ENCODE data around the gene DGAT2L6. TPM values are rescaled to one million over a fixed set of nuclear protein-coding genes. Genes with fewer than 3 reads are reported as not detected.

DGAT2L6 gene
- total RNA-seq, 1 experiment from 2014 or later = not detected

DNA sequence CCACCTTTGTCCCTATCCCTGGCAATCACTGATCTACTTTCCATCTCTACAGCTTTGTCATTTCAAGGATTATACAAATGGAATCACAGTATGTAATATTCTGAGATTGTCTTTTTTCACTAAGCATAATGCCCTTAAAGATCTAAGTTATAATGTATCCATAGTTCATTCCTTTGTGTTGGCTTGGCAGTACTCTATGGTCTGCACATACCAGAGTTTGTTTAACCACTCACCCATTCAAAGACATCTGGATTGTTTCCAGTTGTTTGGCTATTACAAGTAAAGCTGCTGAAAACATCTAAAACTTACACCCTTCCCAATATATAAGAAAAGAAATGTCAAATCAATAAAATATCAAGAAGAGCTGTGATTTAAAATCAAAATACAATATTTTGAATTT, 31.2 kb downstream of the DGAT2L6 start:
- Histone ChIP-seq H3K23me2 (ENCODE audit: insufficient read length, low read depth, low read length, poor library complexity, severe bottlenecking) (no peaks in the 10 kb centered on the region), H3K4me1 (ENCODE audit: insufficient read depth, low read length) (no peaks in the 10 kb centered on the region), H3K56ac (ENCODE audit: insufficient read length, low read depth, low read length) (no peak overlapping the region), H2BK20ac (ENCODE audit: low read depth, low read length, poor library complexity, severe bottlenecking) (no peak overlapping the region), H4K20me1 (ENCODE audit: control insufficient read depth, insufficient read depth, insufficient read length) (no peaks in the 10 kb centered on the region), H2BK120ac (ENCODE audit: low read depth, low read length, poor library complexity, severe bottlenecking) (no peak overlapping the region), H2BK15ac (ENCODE audit: low read depth, low read length) (no peak overlapping the region), H3K27ac (ENCODE audit: insufficient read length, low read depth, low read length) (no peak overlapping the region), H3K4me2 (ENCODE audit: insufficient read depth, insufficient read length, low read length) (no peak overlapping the region), H3K27me3 (ENCODE audit: insufficient read depth, low read length) (no peaks in the 10 kb centered on the region), H3K14ac (ENCODE audit: insufficient read depth, low read length) (no peak overlapping the region), H3K9me3 (ENCODE audit: control insufficient read depth, low read depth, low read length) (peaks cover 13% of the 10 kb centered on the region), H3K79me1 (ENCODE audit: insufficient read depth, low read depth, low read length, poor library complexity, severe bottlenecking) (no peaks in the 10 kb centered on the region), H3K79me2 (ENCODE audit: insufficient read depth, low read length) (no peaks in the 10 kb centered on the region), H3K4ac (ENCODE audit: low read depth, low read length) (no peak overlapping the region), H3K23ac (ENCODE audit: insufficient read length, low read depth, low read length) (no peak overlapping the region), H3K9ac (ENCODE audit: extremely low read depth, insufficient read length, low read length) (no peak overlapping the region), H3T11ph (ENCODE audit: low read length) (no peak overlapping the region), H3K18ac (ENCODE audit: insufficient read length, low read depth, low read length) (no peak overlapping the region), H4K91ac (ENCODE audit: insufficient read length, low read depth, low read length) (no peak overlapping the region), H4K5ac (ENCODE audit: insufficient read length, low read depth, low read length) (no peak overlapping the region), H2AFZ (ENCODE audit: low read length) (no peak overlapping the region), H2AK5ac (ENCODE audit: insufficient read length, low read length) (no peak overlapping the region), H2BK5ac (ENCODE audit: insufficient read length, low read length) (no peak overlapping the region), H2BK12ac (ENCODE audit: insufficient read length, low read depth, low read length) (no peak overlapping the region), H4K8ac (replicated peaks; ENCODE audit: insufficient read length, low read depth, low read length) (no peak overlapping the region)
- peaks cover 0 to 3% (median 2%) of the 10 kb centered on the region in 3 experiments; a peak in 3 of 7 replicates for H3K36me3 Mint-ChIP-seq (ENCODE audit: insufficient read depth in 1 of 3, low read depth in 3 of 3)
- H3K9me3 Mint-ChIP-seq = peaks cover 46 to 52% of the 10 kb centered on the region in 2 experiments
- DNase-seq = no peak
- no peak overlapping the region for H3K4me3 Mint-ChIP-seq
- no peak for TF ChIP-seq CTCF (conservative IDR thresholded peaks at IDR 0.05)
- no peak overlapping the region for H3K27ac Mint-ChIP-seq
- H3K4me1 Mint-ChIP-seq = no peaks in the 10 kb centered on the region
- H3K27me3 Mint-ChIP-seq (ENCODE audit: low read depth) = peaks cover 8% of the 10 kb centered on the region
